ENCODE data around the gene STMP1. TPM values are rescaled to one million over a fixed set of nuclear protein-coding genes. Genes with fewer than 3 reads are reported as not detected.
A peak's percentile ranks its signal among the peaks of the same experiment; 100 is the strongest.

STMP1 gene
- total RNA-seq (2014; rRNA removed; shearing (Covaris generic)) (23.0 and 25.1 TPM in 2 replicates), polyA plus RNA-seq (2016; fragmentation: Nextera tagmentation; extraction: Ambion mirVana) (71.8 and 78.4 TPM in 2 replicates)
- long read RNA-seq, transcript STMP1-202 (3 exons, 2,450 nt) = major isoform, 40 of 45 reads
- long read RNA-seq, partial matches to known transcripts = 0 of 45 reads
- long read RNA-seq, other reads (novel, unspliced or antisense) = 5 of 45 reads

DNA sequence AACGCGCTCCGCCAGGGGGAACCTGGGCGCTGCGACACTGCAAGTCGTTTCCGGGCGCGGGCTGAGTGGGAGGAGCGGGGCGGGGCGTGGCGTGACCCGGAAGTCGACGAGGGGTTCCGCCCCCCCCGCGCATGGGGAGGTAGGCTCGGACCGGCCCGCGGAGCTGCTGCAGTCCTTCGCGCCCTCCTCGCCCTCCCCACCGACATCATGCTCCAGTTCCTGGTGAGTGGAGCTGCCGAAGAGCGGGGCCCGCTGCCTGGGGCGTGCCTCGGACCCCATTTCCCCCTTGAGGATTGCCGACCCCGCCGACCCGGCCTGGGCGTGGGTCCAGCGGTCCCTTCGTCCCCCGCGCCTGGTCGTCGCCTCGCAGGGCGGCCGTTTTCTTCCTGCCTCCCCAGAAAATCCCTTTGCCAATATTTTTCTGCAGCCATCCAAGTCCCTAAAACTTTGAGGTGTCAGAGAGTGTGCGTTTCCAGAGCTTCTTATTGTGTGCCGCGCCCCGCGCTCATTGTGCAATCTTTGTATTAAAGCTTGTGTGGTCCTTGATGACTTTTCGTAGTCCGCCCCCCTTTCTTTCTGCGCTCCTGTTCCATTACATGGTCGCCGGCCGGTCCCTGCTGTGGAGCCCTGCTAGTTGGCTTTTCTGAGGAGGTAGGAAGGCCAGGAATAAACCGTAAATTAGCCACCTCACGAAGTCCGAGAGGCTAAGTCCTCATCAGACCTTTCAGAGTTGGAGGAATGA lies at the start of gene STMP1:
Gene STMP1, plus strand, starts transcription at position 142 of the 742 bp plus-strand sequence.
- H3K36me3 ChIP-seq (ENCODE audit: insufficient read depth) = no peaks in the 10 kb centered on the region
- H3K27me3 ChIP-seq (ENCODE audit: insufficient read depth) = no peaks in the 10 kb centered on the region
- Mint-ChIP-seq H3K27me3 (ENCODE audit: insufficient read depth, low read depth, poor library complexity) (peaks cover 6% of the 10 kb centered on the region), H3K9me3 (no peaks in the 10 kb centered on the region; the same call in 2 of the 3 replicates), H3K36me3 (ENCODE audit: low read depth) (peaks cover 11% of the 10 kb centered on the region; the same call in 2 of the 3 replicates), H3K27ac (peak within 1 kb of the TSS; percentile 99), H3K4me3 (peak within 1 kb of the TSS; percentile 98), H3K4me1 (peaks cover 13% of the 10 kb centered on the region; the same call in 2 of the 3 replicates)
- H3K27ac ChIP-seq (ENCODE audit: low read depth) = peak within 1 kb of the TSS; percentile 97
- H3F3A ChIP-seq (replicated peaks; ENCODE audit: low read depth) = peaks cover 13% of the 10 kb centered on the region; the same call in 1 of the 2 replicates
- H3K4me2 ChIP-seq = peak within 1 kb of the TSS; percentile 91
- H3K79me2 ChIP-seq (replicated peaks; ENCODE audit: insufficient read depth) = peaks cover 51% of the 10 kb centered on the region
- H4K20me1 ChIP-seq (replicated peaks; ENCODE audit: insufficient read depth) = no peaks in the 10 kb centered on the region
- no peaks in the 10 kb centered on the region for H3K9me2 ChIP-seq (ENCODE audit: insufficient read depth)
- ATAC-seq (peak; percentile 92), DNase-seq (ENCODE audit: low spot score) (peak; percentile 98)
- peaks cover 14% of the 10 kb centered on the region for H3K4me1 ChIP-seq (ENCODE audit: insufficient read depth)
- TF ChIP-seq STAT1 (IDR thresholded peaks at IDR 0.05; ENCODE audit: unreplicated experiment) (no peak), NANOG (IDR thresholded peaks at IDR 0.05; ENCODE audit: borderline replicate concordance) (no peak), POLR2AphosphoS5 (IDR thresholded peaks at IDR 0.05; ENCODE audit: low read depth) (peak; percentile 98), JUNB (IDR thresholded peaks at IDR 0.05; ENCODE audit: unreplicated experiment) (no peak), CREB1 (CRISPR knock-in tag; IDR thresholded peaks at IDR 0.05; ENCODE audit: low read depth) (peak; percentile 82), EZH2 (IDR thresholded peaks at IDR 0.05; ENCODE audit: low read depth, unreplicated experiment) (no peak), ZNF114 (CRISPR knock-in tag; IDR thresholded peaks at IDR 0.05) (no peak), ZNF331 (CRISPR knock-in tag; IDR thresholded peaks at IDR 0.05; ENCODE audit: low read depth) (no peak), EZH2phosphoT487 (IDR thresholded peaks at IDR 0.05; ENCODE audit: unreplicated experiment) (no peak)
- TF ChIP-seq, protein P1, sequence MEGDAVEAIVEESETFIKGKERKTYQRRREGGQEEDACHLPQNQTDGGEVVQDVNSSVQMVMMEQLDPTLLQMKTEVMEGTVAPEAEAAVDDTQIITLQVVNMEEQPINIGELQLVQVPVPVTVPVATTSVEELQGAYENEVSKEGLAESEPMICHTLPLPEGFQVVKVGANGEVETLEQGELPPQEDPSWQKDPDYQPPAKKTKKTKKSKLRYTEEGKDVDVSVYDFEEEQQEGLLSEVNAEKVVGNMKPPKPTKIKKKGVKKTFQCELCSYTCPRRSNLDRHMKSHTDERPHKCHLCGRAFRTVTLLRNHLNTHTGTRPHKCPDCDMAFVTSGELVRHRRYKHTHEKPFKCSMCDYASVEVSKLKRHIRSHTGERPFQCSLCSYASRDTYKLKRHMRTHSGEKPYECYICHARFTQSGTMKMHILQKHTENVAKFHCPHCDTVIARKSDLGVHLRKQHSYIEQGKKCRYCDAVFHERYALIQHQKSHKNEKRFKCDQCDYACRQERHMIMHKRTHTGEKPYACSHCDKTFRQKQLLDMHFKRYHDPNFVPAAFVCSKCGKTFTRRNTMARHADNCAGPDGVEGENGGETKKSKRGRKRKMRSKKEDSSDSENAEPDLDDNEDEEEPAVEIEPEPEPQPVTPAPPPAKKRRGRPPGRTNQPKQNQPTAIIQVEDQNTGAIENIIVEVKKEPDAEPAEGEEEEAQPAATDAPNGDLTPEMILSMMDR (conservative IDR thresholded peaks at IDR 0.05; ENCODE audit: low read depth in 2 of 2) = peak; percentile 29 to 73
- TF ChIP-seq, protein P2, sequence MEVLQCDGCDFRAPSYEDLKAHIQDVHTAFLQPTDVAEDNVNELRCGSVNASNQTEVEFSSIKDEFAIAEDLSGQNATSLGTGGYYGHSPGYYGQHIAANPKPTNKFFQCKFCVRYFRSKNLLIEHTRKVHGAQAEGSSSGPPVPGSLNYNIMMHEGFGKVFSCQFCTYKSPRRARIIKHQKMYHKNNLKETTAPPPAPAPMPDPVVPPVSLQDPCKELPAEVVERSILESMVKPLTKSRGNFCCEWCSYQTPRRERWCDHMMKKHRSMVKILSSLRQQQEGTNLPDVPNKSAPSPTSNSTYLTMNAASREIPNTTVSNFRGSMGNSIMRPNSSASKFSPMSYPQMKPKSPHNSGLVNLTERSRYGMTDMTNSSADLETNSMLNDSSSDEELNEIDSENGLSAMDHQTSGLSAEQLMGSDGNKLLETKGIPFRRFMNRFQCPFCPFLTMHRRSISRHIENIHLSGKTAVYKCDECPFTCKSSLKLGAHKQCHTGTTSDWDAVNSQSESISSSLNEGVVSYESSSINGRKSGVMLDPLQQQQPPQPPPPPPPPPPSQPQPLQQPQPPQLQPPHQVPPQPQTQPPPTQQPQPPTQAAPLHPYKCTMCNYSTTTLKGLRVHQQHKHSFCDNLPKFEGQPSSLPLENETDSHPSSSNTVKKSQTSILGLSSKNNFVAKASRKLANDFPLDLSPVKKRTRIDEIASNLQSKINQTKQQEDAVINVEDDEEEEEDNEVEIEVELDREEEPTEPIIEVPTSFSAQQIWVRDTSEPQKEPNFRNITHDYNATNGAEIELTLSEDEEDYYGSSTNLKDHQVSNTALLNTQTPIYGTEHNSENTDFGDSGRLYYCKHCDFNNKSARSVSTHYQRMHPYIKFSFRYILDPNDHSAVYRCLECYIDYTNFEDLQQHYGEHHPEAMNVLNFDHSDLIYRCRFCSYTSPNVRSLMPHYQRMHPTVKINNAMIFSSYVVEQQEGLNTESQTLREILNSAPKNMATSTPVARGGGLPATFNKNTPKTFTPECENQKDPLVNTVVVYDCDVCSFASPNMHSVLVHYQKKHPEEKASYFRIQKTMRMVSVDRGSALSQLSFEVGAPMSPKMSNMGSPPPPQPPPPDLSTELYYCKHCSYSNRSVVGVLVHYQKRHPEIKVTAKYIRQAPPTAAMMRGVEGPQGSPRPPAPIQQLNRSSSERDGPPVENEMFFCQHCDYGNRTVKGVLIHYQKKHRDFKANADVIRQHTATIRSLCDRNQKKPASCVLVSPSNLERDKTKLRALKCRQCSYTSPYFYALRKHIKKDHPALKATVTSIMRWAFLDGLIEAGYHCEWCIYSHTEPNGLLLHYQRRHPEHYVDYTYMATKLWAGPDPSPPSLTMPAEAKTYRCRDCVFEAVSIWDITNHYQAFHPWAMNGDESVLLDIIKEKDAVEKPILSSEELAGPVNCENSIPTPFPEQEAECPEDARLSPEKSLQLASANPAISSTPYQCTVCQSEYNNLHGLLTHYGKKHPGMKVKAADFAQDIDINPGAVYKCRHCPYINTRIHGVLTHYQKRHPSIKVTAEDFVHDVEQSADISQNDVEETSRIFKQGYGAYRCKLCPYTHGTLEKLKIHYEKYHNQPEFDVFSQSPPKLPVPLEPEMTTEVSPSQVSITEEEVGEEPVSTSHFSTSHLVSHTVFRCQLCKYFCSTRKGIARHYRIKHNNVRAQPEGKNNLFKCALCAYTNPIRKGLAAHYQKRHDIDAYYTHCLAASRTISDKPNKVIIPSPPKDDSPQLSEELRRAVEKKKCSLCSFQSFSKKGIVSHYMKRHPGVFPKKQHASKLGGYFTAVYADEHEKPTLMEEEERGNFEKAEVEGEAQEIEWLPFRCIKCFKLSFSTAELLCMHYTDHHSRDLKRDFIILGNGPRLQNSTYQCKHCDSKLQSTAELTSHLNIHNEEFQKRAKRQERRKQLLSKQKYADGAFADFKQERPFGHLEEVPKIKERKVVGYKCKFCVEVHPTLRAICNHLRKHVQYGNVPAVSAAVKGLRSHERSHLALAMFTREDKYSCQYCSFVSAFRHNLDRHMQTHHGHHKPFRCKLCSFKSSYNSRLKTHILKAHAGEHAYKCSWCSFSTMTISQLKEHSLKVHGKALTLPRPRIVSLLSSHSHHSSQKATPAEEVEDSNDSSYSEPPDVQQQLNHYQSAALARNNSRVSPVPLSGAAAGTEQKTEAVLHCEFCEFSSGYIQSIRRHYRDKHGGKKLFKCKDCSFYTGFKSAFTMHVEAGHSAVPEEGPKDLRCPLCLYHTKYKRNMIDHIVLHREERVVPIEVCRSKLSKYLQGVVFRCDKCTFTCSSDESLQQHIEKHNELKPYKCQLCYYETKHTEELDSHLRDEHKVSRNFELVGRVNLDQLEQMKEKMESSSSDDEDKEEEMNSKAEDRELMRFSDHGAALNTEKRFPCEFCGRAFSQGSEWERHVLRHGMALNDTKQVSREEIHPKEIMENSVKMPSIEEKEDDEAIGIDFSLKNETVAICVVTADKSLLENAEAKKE (CRISPR knock-in tag; IDR thresholded peaks at IDR 0.05) = no peak
- TF ChIP-seq, protein P3, sequence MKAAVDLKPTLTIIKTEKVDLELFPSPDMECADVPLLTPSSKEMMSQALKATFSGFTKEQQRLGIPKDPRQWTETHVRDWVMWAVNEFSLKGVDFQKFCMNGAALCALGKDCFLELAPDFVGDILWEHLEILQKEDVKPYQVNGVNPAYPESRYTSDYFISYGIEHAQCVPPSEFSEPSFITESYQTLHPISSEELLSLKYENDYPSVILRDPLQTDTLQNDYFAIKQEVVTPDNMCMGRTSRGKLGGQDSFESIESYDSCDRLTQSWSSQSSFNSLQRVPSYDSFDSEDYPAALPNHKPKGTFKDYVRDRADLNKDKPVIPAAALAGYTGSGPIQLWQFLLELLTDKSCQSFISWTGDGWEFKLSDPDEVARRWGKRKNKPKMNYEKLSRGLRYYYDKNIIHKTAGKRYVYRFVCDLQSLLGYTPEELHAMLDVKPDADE (IDR thresholded peaks at IDR 0.05) = peak; percentile 81
- TF ChIP-seq, protein P4, sequence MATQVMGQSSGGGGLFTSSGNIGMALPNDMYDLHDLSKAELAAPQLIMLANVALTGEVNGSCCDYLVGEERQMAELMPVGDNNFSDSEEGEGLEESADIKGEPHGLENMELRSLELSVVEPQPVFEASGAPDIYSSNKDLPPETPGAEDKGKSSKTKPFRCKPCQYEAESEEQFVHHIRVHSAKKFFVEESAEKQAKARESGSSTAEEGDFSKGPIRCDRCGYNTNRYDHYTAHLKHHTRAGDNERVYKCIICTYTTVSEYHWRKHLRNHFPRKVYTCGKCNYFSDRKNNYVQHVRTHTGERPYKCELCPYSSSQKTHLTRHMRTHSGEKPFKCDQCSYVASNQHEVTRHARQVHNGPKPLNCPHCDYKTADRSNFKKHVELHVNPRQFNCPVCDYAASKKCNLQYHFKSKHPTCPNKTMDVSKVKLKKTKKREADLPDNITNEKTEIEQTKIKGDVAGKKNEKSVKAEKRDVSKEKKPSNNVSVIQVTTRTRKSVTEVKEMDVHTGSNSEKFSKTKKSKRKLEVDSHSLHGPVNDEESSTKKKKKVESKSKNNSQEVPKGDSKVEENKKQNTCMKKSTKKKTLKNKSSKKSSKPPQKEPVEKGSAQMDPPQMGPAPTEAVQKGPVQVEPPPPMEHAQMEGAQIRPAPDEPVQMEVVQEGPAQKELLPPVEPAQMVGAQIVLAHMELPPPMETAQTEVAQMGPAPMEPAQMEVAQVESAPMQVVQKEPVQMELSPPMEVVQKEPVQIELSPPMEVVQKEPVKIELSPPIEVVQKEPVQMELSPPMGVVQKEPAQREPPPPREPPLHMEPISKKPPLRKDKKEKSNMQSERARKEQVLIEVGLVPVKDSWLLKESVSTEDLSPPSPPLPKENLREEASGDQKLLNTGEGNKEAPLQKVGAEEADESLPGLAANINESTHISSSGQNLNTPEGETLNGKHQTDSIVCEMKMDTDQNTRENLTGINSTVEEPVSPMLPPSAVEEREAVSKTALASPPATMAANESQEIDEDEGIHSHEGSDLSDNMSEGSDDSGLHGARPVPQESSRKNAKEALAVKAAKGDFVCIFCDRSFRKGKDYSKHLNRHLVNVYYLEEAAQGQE (IDR thresholded peaks at IDR 0.05; ENCODE audit: unreplicated experiment) = no peak
- peak within 1 kb of the TSS; percentile 97 for H3K4me3 ChIP-seq
- peak within 1 kb of the TSS; percentile 99 for H2AFZ ChIP-seq
